Peyer's patch (tissue), 4 donors: ENCODE results near the gene TRIM26. TPM values are rescaled to one million over a fixed set of nuclear protein-coding genes. Genes with fewer than 3 reads are reported as not detected.

ENCODE experiments used
- DNase-seq, 3 donors: peaks; one replicate each; pipeline ENCODE4 v3.0.0-alpha.2; 2017 to 2019
- H3K27ac ChIP-seq, 4 donors: fragments of 200-600 bp; sonication (generic); one replicate each; pipeline ENCODE4 v1.5.1; 2016 to 2019
- H3K27me3 ChIP-seq, 2 donors: fragments of 200-600 bp; sonication (generic); one replicate each; pipeline ENCODE4 v1.5.1; 2019
- H3K36me3 ChIP-seq, 3 donors: fragments of 200-600 bp; sonication (generic); one replicate each; pipeline ENCODE4 v1.5.1; 2016 to 2019
- H3K4me1 ChIP-seq, 4 donors: fragments of 200-600 bp; sonication (generic); one replicate each; pipeline ENCODE4 v1.5.1; 2016 to 2019
- H3K4me3 ChIP-seq, 4 donors: fragments of 200-600 bp; sonication (generic); 1 replicate in 3 of 4; 2 replicates in 1 of 4; pipeline ENCODE4 v1.5.1; 2016 to 2019; ENCODE audit warnings: mild to moderate bottlenecking in 1 of 4
- H3K9me3 ChIP-seq, 4 donors: fragments of 200-600 bp; sonication (generic); one replicate each; pipeline ENCODE4 v1.5.1; 2016 to 2019; ENCODE audit warnings: mild to moderate bottlenecking in 1 of 4
- CTCF ChIP-seq, 6 experiments: fragments of 450-650 bp in 4 of 6; fragments of 200-600 bp in 2 of 6; sonication (generic) in 1 of 6; IDR thresholded peaks; one replicate each; pipeline ENCODE4 v1.5.1; 2017 to 2019; ENCODE audit warnings: antibody characterized with exemption in 6 of 6, mild to moderate bottlenecking in 3 of 6, moderate library complexity in 1 of 6
- POLR2A ChIP-seq, 2 donors: fragments of 450-650 bp; IDR thresholded peaks; one replicate each; pipeline ENCODE4 v1.5.1; 2017; ENCODE audit warnings: antibody characterized with exemption in 2 of 2, mild to moderate bottlenecking in 2 of 2, moderate library complexity in 2 of 2
- total RNA-seq, 4 donors: library from RNA; depleted of rRNA; stranded (reverse); fragments of >200 nt; gene quantifications; one replicate each; pipeline ENCODE4 v1.1.0, GENCODE V29; 2016

Gene TRIM26
- total RNA-seq, 4 donors from 2014 or later, result 65.9 to 175 (median 90.5) TPM

GRCh38 chr6:30213957-30214656 is 901 bp upstream of the TRIM26 start:
- H3K27me3 ChIP-seq, result no peaks in the 10 kb centered on the region
- peak; percentile 86 to 95 (median 90) for DNase-seq
- H3K27ac ChIP-seq, result peak overlapping the region; percentile 96 to 100 (median 96)
- peak overlapping the region; percentile 71 to 92 (median 78) for H3K4me3 ChIP-seq
- no peaks in the 10 kb centered on the region for H3K36me3 ChIP-seq
- H3K9me3 ChIP-seq, result no peaks in the 10 kb centered on the region
- TF ChIP-seq CTCF (IDR thresholded peaks at IDR 0.05), result peak in 1 of 6 experiments; percentile 13
- peak; percentile 90 to 92 for TF ChIP-seq POLR2A (IDR thresholded peaks at IDR 0.05)
- H3K4me1 ChIP-seq, result peaks cover 0 to 28% (median 17%) of the 10 kb centered on the region in 4 donors

- Histone ChIP-seq H3K4me3 (peak overlapping the region; percentile 71 to 92 (median 78)), H3K9me3 (no peaks in the 10 kb centered on the region), H3K27me3 (no peaks in the 10 kb centered on the region), H3K36me3 (no peaks in the 10 kb centered on the region), H3K4me1 (peaks cover 0 to 31% (median 19%) of the 10 kb centered on the region in 4 donors), H3K27ac (peak overlapping the region; percentile 96 to 100 (median 96))
- no peak for DNase-seq
- TF ChIP-seq CTCF (IDR thresholded peaks at IDR 0.05) (peak in 1 of 6 experiments; percentile 8), POLR2A (IDR thresholded peaks at IDR 0.05) (no peak)
Measured at GRCh38 chr6:30213667-30213956, 406 bp upstream of the TRIM26 start.

GRCh38 chr6:30211899-30212298 is 1.3 kb downstream of the TRIM26 start:
- Histone ChIP-seq H3K9me3 (no peaks in the 10 kb centered on the region), H3K4me1 (peaks cover 8 to 49% (median 28%) of the 10 kb centered on the region in 4 donors), H3K36me3 (no peaks in the 10 kb centered on the region), H3K4me3 (peak overlapping the region; percentile 71 to 92 (median 78)), H3K27me3 (no peaks in the 10 kb centered on the region), H3K27ac (peak overlapping the region in 1 of 4 donors; percentile 27)
- no peak for TF ChIP-seq POLR2A (IDR thresholded peaks at IDR 0.05)
- TF ChIP-seq CTCF (IDR thresholded peaks at IDR 0.05), result no peak
- no peak for DNase-seq

- Histone ChIP-seq H3K27me3 (no peaks in the 10 kb centered on the region), H3K9me3 (no peaks in the 10 kb centered on the region), H3K4me3 (peak overlapping the region in 2 of 4 donors; percentile 71 to 92), H3K4me1 (peaks cover 8 to 54% (median 30%) of the 10 kb centered on the region in 4 donors), H3K27ac (no peak overlapping the region), H3K36me3 (no peaks in the 10 kb centered on the region)
- no peak for TF ChIP-seq POLR2A (IDR thresholded peaks at IDR 0.05)
- TF ChIP-seq CTCF (IDR thresholded peaks at IDR 0.05), result no peak
- no peak for DNase-seq
Measured at GRCh38 chr6:30211306-30211705, 1.9 kb downstream of the TRIM26 start.

- H3K4me3 ChIP-seq, result peak overlapping the region in 1 of 4 donors; percentile 9
- TF ChIP-seq POLR2A (IDR thresholded peaks at IDR 0.05) (no peak), CTCF (IDR thresholded peaks at IDR 0.05) (no peak)
Measured at GRCh38 chr6:30207619-30208295, 5.4 kb downstream of the TRIM26 start.

More at GRCh38 chr6:30207619-30208295, 5.4 kb downstream of the TRIM26 start:
- no peak for DNase-seq
- H3K36me3 ChIP-seq, result peaks cover 0 to 6% (median 0%) of the 10 kb centered on the region in 3 donors
- H3K27ac ChIP-seq, result peak overlapping the region; percentile 25 to 79 (median 67)
- H3K27me3 ChIP-seq, result no peaks in the 10 kb centered on the region
- H3K9me3 ChIP-seq, result no peaks in the 10 kb centered on the region
- H3K4me1 ChIP-seq, result peaks cover 8 to 74% (median 35%) of the 10 kb centered on the region in 4 donors
